Adrenal gland (tissue), 12 donors: ENCODE data around the gene TMED6. TPM values are rescaled to one million over a fixed set of nuclear protein-coding genes. Genes with fewer than 3 reads are reported as not detected.

Experiments used
- DNase-seq, 7 donors: peaks; one replicate each; pipeline ENCODE4 v3.0.0-alpha.2; 2019 to 2020
- H3K27ac ChIP-seq, 5 donors: fragments of 200-600 bp; sonication (generic) in 4 of 5; 1 replicate in 3 of 5; 2 replicates in 2 of 5; pipeline versions ENCODE4 v1.5.1 to v1.8.0; 2016 to 2020; ENCODE audit warnings: mild to moderate bottlenecking in 1 of 5
- H3K27me3 ChIP-seq: fragments of 200-600 bp; 2 replicates; pipeline ENCODE4 v1.8.0; 2021
- H3K36me3 ChIP-seq, 2 donors: fragments of 200-600 bp; replicated peaks in 1 of 2; 1 replicate in 1 of 2; 2 replicates in 1 of 2; pipeline versions ENCODE4 v1.5.1 to v1.8.0; 2018 to 2022
- H3K4me1 ChIP-seq, 2 donors: fragments of 200-600 bp; replicated peaks in 1 of 2; 1 replicate in 1 of 2; 2 replicates in 1 of 2; pipeline versions ENCODE4 v1.5.1 to v1.8.0; 2018 to 2021
- H3K4me3 ChIP-seq, 4 donors: fragments of 200-600 bp; sonication (generic) in 3 of 4; one replicate each; pipeline ENCODE4 v1.5.1; 2016 to 2018
- H3K9me3 ChIP-seq, 3 donors: fragments of 200-600 bp; sonication (generic) in 1 of 3; replicated peaks in 1 of 3; 1 replicate in 2 of 3; 2 replicates in 1 of 3; pipeline versions ENCODE4 v1.5.1 to v1.8.0; 2016 to 2021
- CTCF ChIP-seq, 6 experiments: fragments of 450-650 bp in 4 of 6; fragments of 200-600 bp in 2 of 6; sonication (generic) in 1 of 6; IDR thresholded peaks; 1 replicate in 5 of 6; 2 replicates in 1 of 6; pipeline versions ENCODE4 v1.5.1 to v1.8.0; 2016 to 2021; ENCODE audit warnings: antibody characterized with exemption in 6 of 6, mild to moderate bottlenecking in 2 of 6, moderate library complexity in 1 of 6
- POLR2A ChIP-seq, 2 donors: fragments of 450-650 bp; IDR thresholded peaks; one replicate each; pipeline ENCODE4 v1.6.1; 2017; ENCODE audit warnings: antibody characterized with exemption in 2 of 2, mild to moderate bottlenecking in 2 of 2, moderate library complexity in 1 of 2
- WGBS, 4 donors: extraction: QIAGEN DNeasy Blood & Tissue Kit in 2 of 4; methylation state at CpG; one replicate each; pipeline versions ENCODE4 v1.1.5 to v1.1.7; 2013 to 2017; 5-methylcytosine and 5-hydroxymethylcytosine counted together
- intact Hi-C, 2 donors: fragments of 100-400 bp; cut with DNase I; formaldehyde crosslinking; loops; one replicate each; pipeline versions ENCODE4 v1.14.1 to v1.15.0; 2022 to 2023
- polyA plus RNA-seq, 3 donors: library from polyadenylated mRNA; stranded (reverse); fragments of 200-250 nt in 2 of 3; fragments of 350-450 nt in 1 of 3; fragmentation: Illumina TruSeq in 1 of 3; extraction: RNeasy Lipid Tissue Mini Kit (QIAGEN cat#74804) in 1 of 3; gene quantifications; one replicate each; pipeline ENCODE4 v1.2.3, GENCODE V29; 2013 to 2014
- total RNA-seq, 9 donors: library from RNA; depleted of rRNA in 4 of 9; stranded (reverse); fragments of >200 nt in 4 of 9; fragments of 120-200 nt in 1 of 9; fragmentation: NEBNext Ultra II Directional in 1 of 9; extraction: Animal tissue kit (Norgen Biotek cat#: 25700) in 1 of 9; gene quantifications; one replicate each; pipeline versions ENCODE4 v1.1.0 to v1.2.4, GENCODE V29; 2013 to 2023
- donor health status: healthy with polysubstance abuse.
- donor health status: Bipolar disorder and iron deficiency.
- donor health status: DM: yes; HTN: yes; CAD: no.
- donor health status: DM: no; HTN: no; CAD: no.
- donor health status: DM: no; HTN: no; CAD: no.
- donor health status: DM: yes; HTN: yes; CAD: no.

Gene TMED6
- total and polyA plus RNA-seq, 12 donors = 0.22 to 2.5 (median 0.42) TPM; not detected in 5

- Histone ChIP-seq H3K36me3 (peaks cover 0 to 45% of the 10 kb centered on the region in 2 donors), H3K9me3 (no peaks in the 10 kb centered on the region), H3K27me3 (no peaks in the 10 kb centered on the region), H3K4me1 (peaks cover 12 to 30% of the 10 kb centered on the region in 2 donors), H3K27ac (peak within 1 kb of the TSS; percentile 70 to 94 (median 90)), H3K4me3 (peak within 1 kb of the TSS; percentile 43 to 78 (median 62))
- peak; percentile 94 to 99 (median 98) for DNase-seq
- TF ChIP-seq POLR2A (IDR thresholded peaks at IDR 0.05) (peak in 1 of 2 donors; percentile 88), CTCF (IDR thresholded peaks at IDR 0.05) (peak; percentile 76 to 88 (median 84))
- intact Hi-C loops = no loop called here
- WGBS, 4 donors = 0% methylated on average over 29 to 77 of the region's 77 CpGs
These were observed 12.1 kb downstream of the TMED6 start, which contains the start of the genes COG8 and NIP7 for GRCh38 chr16:69339289-69340094. Gene COG8, minus strand, starts transcription at chr16:69339564. Its CDS starts 12 bp downstream, at chr16:69339552. Gene NIP7, plus strand, starts transcription at chr16:69339772. Its CDS starts 58 bp downstream, at chr16:69339830.

GRCh38 chr16:69338557-69339288 is 12.9 kb downstream of the TMED6 start:
- Histone ChIP-seq H3K4me1 (peaks cover 12 to 30% of the 10 kb centered on the region in 2 donors), H3K27me3 (no peaks in the 10 kb centered on the region), H3K4me3 (peak overlapping the region; percentile 43 to 75 (median 62)), H3K27ac (peak overlapping the region; percentile 70 to 94 (median 90)), H3K36me3 (peaks cover 0 to 52% of the 10 kb centered on the region in 2 donors), H3K9me3 (no peaks in the 10 kb centered on the region)
- TF ChIP-seq POLR2A (IDR thresholded peaks at IDR 0.05) (no peak), CTCF (IDR thresholded peaks at IDR 0.05) (no peak)
- 18 to 20% (median 19%) methylated on average over 41 to 46 of the region's 46 CpGs for WGBS, 4 donors
- peak in 4 of 7 donors; percentile 79 to 85 (median 82) for DNase-seq
- intact Hi-C loops = no loop called here

GRCh38 chr16:69334696-69335095 is 16.9 kb downstream of the TMED6 start:
- Histone ChIP-seq H3K27me3 (no peaks in the 10 kb centered on the region), H3K4me3 (no peak overlapping the region), H3K36me3 (peaks cover 0 to 54% of the 10 kb centered on the region in 2 donors), H3K4me1 (peaks cover 8 to 26% of the 10 kb centered on the region in 2 donors), H3K9me3 (no peaks in the 10 kb centered on the region), H3K27ac (no peak overlapping the region)
- no peak for DNase-seq
- intact Hi-C loops = no loop called here
- no peak for TF ChIP-seq CTCF (IDR thresholded peaks at IDR 0.05)
- TF ChIP-seq POLR2A (IDR thresholded peaks at IDR 0.05) = no peak
- WGBS, 4 donors = 88 to 98% (median 92%) methylated on average over 5 to 9 of the region's 9 CpGs
